Neural progenitor cell (in vitro differentiated cells): Measurements from ENCODE around the gene ETFDH. TPM values are rescaled to one million over a fixed set of nuclear protein-coding genes. Genes with fewer than 3 reads are reported as not detected.
"Not testable (repeated sequence)": the region's sequence is repeated elsewhere in the genome, so short reads cannot be mapped to it uniquely, and the experiment has no call there.

ENCODE experiments used
- DNase-seq: peaks from one replicate; pipeline ENCODE4 v3.0.0-alpha.2; 2016; ENCODE audit warnings: low spot score
- H2AFZ ChIP-seq: fragments of 200-600 bp; sonication (generic); replicated peaks from 2 replicates; pipeline ENCODE4 v1.6.1; 2016; ENCODE audit warnings: antibody characterized with exemption
- H3F3A ChIP-seq: fragments of 200-600 bp; sonication (generic); 2 replicates; pipeline ENCODE4 v1.6.1; 2016; ENCODE audit warnings: antibody characterized with exemption, low read depth
- H3K27ac ChIP-seq: fragments of 200-600 bp; sonication (generic); 2 replicates; pipeline ENCODE4 v1.5.1; 2016; ENCODE audit warnings: mild to moderate bottlenecking
- H3K27me3 ChIP-seq: fragments of 200-600 bp; sonication (generic); 2 replicates; pipeline ENCODE4 v1.6.1; 2016; ENCODE audit warnings: mild to moderate bottlenecking, moderate library complexity
- H3K36me3 ChIP-seq: fragments of 200-600 bp; sonication (generic); 2 replicates; pipeline ENCODE4 v1.5.1; 2016
- H3K4me1 ChIP-seq: fragments of 200-600 bp; sonication (generic); 2 replicates; pipeline ENCODE4 v1.6.1; 2016; ENCODE audit warnings: mixed run types
- H3K4me2 ChIP-seq: fragments of 200-600 bp; sonication (generic); 2 replicates; pipeline ENCODE4 v1.6.1; 2016
- H3K4me3 ChIP-seq: fragments of 200-600 bp; sonication (generic); 2 replicates; pipeline ENCODE4 v1.5.1; 2016
- H3K79me2 ChIP-seq: fragments of 200-600 bp; sonication (generic); 2 replicates; pipeline ENCODE4 v1.6.1; 2016; ENCODE audit warnings: low read depth
- H3K9ac ChIP-seq: fragments of 200-600 bp; sonication (generic); 2 replicates; pipeline ENCODE4 v1.6.1; 2016
- H3K9me3 ChIP-seq: fragments of 200-600 bp; sonication (generic); 2 replicates; pipeline ENCODE4 v1.5.1; 2016; ENCODE audit warnings: low read depth
- H4K20me1 ChIP-seq: fragments of 200-600 bp; sonication (generic); 2 replicates; pipeline ENCODE4 v1.6.1; 2016; ENCODE audit warnings: low read depth
- H3K27ac Mint-ChIP-seq: 3 replicates; pipeline ENCODE4 v1.8.0; 2021; ENCODE audit warnings: mixed read lengths
- H3K27me3 Mint-ChIP-seq: 2 replicates; pipeline ENCODE4 v1.8.0; 2022; ENCODE audit warnings: low read depth, mild to moderate bottlenecking, inconsistent platforms, moderate library complexity, mixed read lengths; ENCODE audit not compliant: insufficient read depth
- H3K36me3 Mint-ChIP-seq: 3 replicates; pipeline ENCODE4 v1.8.0; 2021; ENCODE audit warnings: mixed read lengths
- H3K4me1 Mint-ChIP-seq: 3 replicates; pipeline ENCODE4 v1.8.0; 2021; ENCODE audit warnings: mixed read lengths
- H3K4me3 Mint-ChIP-seq: 3 replicates; pipeline ENCODE4 v1.8.0; 2021; ENCODE audit warnings: mild to moderate bottlenecking, moderate library complexity, mixed read lengths
- H3K9me3 Mint-ChIP-seq: 3 replicates; pipeline ENCODE4 v1.8.0; 2020; ENCODE audit warnings: mixed read lengths
- EZH2 ChIP-seq: fragments of 200-600 bp; sonication (generic); IDR thresholded peaks from 2 replicates; pipeline ENCODE4 v1.6.1; 2017; ENCODE audit warnings: antibody characterized with exemption, mild to moderate bottlenecking, moderate library complexity
- EZH2phosphoT487 ChIP-seq: fragments of 200-600 bp; sonication (generic); IDR thresholded peaks from 2 replicates; pipeline ENCODE4 v1.6.1; 2017; ENCODE audit warnings: antibody characterized with exemption
- total RNA-seq: library from RNA; depleted of rRNA; stranded (reverse); fragments of >200 nt; gene quantifications from 2 replicates; pipeline ENCODE4 v1.2.3, GENCODE V29; 2015; ENCODE audit warnings: low replicate concordance
- TF ChIP-seq, protein P1 (sequence below): fragments of 200-600 bp; sonication (generic); IDR thresholded peaks from 2 replicates; pipeline ENCODE4 v1.5.1; 2017; ENCODE audit warnings: antibody characterized with exemption, mild to moderate bottlenecking

The ETFDH gene
- total RNA-seq, 1 donor from 2014 or later = 16.8 TPM

GRCh38 chr4:158738866-158739265, 66.8 kb downstream of the ETFDH start:
- Histone ChIP-seq H3K4me3 (no peak overlapping the region), H3K27ac (no peak overlapping the region), H3K9me3 (no peaks in the 10 kb centered on the region), H3K27me3 (no peaks in the 10 kb centered on the region), H3F3A (no peaks in the 10 kb centered on the region), H4K20me1 (no peaks in the 10 kb centered on the region), H3K4me2 (no peak overlapping the region), H3K4me1 (no peaks in the 10 kb centered on the region), H3K9ac (no peak overlapping the region), H3K79me2 (no peaks in the 10 kb centered on the region), H3K36me3 (no peaks in the 10 kb centered on the region), H2AFZ (no peak overlapping the region)
- Mint-ChIP-seq H3K27me3 (no peaks in the 10 kb centered on the region), H3K27ac (no peak overlapping the region), H3K36me3 (no peaks in the 10 kb centered on the region), H3K4me1 (peaks cover 3% of the 10 kb centered on the region), H3K9me3 (no peaks in the 10 kb centered on the region), H3K4me3 (no peak overlapping the region)
- no peak for DNase-seq
- TF ChIP-seq, protein P1, sequence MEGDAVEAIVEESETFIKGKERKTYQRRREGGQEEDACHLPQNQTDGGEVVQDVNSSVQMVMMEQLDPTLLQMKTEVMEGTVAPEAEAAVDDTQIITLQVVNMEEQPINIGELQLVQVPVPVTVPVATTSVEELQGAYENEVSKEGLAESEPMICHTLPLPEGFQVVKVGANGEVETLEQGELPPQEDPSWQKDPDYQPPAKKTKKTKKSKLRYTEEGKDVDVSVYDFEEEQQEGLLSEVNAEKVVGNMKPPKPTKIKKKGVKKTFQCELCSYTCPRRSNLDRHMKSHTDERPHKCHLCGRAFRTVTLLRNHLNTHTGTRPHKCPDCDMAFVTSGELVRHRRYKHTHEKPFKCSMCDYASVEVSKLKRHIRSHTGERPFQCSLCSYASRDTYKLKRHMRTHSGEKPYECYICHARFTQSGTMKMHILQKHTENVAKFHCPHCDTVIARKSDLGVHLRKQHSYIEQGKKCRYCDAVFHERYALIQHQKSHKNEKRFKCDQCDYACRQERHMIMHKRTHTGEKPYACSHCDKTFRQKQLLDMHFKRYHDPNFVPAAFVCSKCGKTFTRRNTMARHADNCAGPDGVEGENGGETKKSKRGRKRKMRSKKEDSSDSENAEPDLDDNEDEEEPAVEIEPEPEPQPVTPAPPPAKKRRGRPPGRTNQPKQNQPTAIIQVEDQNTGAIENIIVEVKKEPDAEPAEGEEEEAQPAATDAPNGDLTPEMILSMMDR = no peak
- no peak for TF ChIP-seq EZH2phosphoT487
- no peak for TF ChIP-seq EZH2

- Histone ChIP-seq H3K79me2 (no peaks in the 10 kb centered on the region), H3K36me3 (no peaks in the 10 kb centered on the region), H3K27ac (no peak overlapping the region), H3K27me3 (no peaks in the 10 kb centered on the region), H3K9ac (no peak overlapping the region), H3K4me1 (no peaks in the 10 kb centered on the region), H3K9me3 (no peaks in the 10 kb centered on the region), H4K20me1 (no peaks in the 10 kb centered on the region), H2AFZ (no peak overlapping the region), H3K4me2 (no peak overlapping the region), H3F3A (no peaks in the 10 kb centered on the region), H3K4me3 (no peak overlapping the region)
- no peaks in the 10 kb centered on the region for H3K27me3 Mint-ChIP-seq
- no peaks in the 10 kb centered on the region for H3K9me3 Mint-ChIP-seq
- DNase-seq = no peak
- no peak overlapping the region for H3K4me3 Mint-ChIP-seq
- H3K4me1 Mint-ChIP-seq = peaks cover 3% of the 10 kb centered on the region
- TF ChIP-seq EZH2 (no peak), EZH2phosphoT487 (no peak)
- TF ChIP-seq, protein P1 = no peak
- no peak overlapping the region for H3K27ac Mint-ChIP-seq
- H3K36me3 Mint-ChIP-seq = no peaks in the 10 kb centered on the region
Observed at GRCh38 chr4:158739600-158739999, 67.5 kb downstream of the ETFDH start.

GRCh38 chr4:158741326-158742021, 69.4 kb downstream of the ETFDH start:
- TF ChIP-seq, protein P1 = no peak
- TF ChIP-seq EZH2phosphoT487 (no peak), EZH2 (no peak)
- Histone ChIP-seq H3K27me3 (no peaks in the 10 kb centered on the region), H4K20me1 (no peaks in the 10 kb centered on the region), H3K4me3 (no peak overlapping the region), H3K27ac (no peak overlapping the region), H2AFZ (no peak overlapping the region), H3K4me1 (no peaks in the 10 kb centered on the region), H3K79me2 (no peaks in the 10 kb centered on the region), H3K4me2 (no peak overlapping the region), H3F3A (no peaks in the 10 kb centered on the region), H3K36me3 (no peaks in the 10 kb centered on the region), H3K9me3 (no peaks in the 10 kb centered on the region), H3K9ac (no peak overlapping the region)
- DNase-seq = no peak
- Mint-ChIP-seq H3K27me3 (no peaks in the 10 kb centered on the region), H3K9me3 (peaks cover 5% of the 10 kb centered on the region), H3K27ac (no peak overlapping the region), H3K4me3 (no peak overlapping the region), H3K36me3 (no peaks in the 10 kb centered on the region), H3K4me1 (peaks cover 3% of the 10 kb centered on the region)

GRCh38 chr4:158746537-158746936, 74.4 kb downstream of the ETFDH start:
- H3K27me3 ChIP-seq, H3K27ac Mint-ChIP-seq, H3K4me2 ChIP-seq, H3K79me2 ChIP-seq, DNase-seq, H3F3A ChIP-seq, H2AFZ ChIP-seq, H3K9me3 ChIP-seq, H3K36me3 ChIP-seq, H3K9ac ChIP-seq, H3K36me3 Mint-ChIP-seq, H4K20me1 ChIP-seq, H3K27ac ChIP-seq, H3K4me1 ChIP-seq, H3K27me3 Mint-ChIP-seq, H3K4me3 Mint-ChIP-seq, H3K9me3 Mint-ChIP-seq, H3K4me1 Mint-ChIP-seq, H3K4me3 ChIP-seq: not testable (repeated sequence)
